Amygdala (tissue), 56 donors: ENCODE measurements around the gene LDLR.
"Not testable (repeated sequence)": the region's sequence is repeated elsewhere in the genome, so short reads cannot be mapped to it uniquely, and the experiment has no call there.

Source experiments
- DNase-seq, 56 donors: peaks; one replicate each; lab custom pipeline; 2025; lab: John Stamatoyannopoulos, UW

The LDLR gene

DNA sequence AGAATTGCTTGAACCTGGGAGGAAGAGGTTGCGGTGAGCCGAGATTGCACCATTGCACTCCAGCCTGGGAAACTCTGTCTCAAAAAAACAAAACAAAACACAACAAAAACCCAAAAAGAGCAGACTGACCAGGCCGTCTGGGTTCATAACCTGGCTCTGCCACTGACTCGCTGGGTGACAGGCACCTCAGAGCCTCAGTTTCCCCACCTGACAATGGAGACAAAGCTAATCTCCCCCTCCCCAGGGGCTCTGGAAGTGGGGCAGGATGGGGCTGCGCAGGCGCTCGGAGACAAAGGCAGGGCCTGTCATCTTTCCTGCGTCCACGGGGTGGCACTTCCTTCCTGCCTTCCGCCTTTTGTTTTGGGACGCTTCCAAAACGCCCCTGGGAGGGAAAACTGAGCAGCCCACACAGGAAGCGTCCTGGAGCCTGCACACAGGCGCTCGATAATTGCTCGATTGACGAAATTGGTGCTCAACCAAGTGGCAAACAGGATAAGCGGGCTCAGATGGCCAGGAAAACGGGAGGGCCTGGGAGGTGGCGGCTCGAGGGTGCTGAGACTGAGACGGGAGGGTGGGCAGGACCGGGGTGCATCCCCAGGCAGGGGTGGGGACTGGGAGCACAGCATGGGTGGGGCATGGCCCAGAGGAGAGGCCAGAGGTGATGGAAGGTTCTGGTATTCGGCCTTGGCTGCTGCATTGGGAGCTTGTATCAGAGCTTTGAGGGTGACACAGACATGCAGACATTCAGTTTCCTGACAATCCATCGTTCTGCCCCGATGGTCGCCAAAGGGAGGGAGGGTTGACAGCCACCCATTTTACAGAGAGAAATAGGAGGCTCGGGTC lies 48.5 kb downstream of the LDLR start:
- peak in 54 of 56 donors; percentile 11 to 93 (median 68) for DNase-seq

GRCh38 chr19:11138601-11139300 lies 49.5 kb downstream of the LDLR start:
- DNase-seq, result peak in 36 of 56 donors; percentile 1 to 67 (median 30)

GRCh38 chr19:11140023-11140538 lies 50.8 kb downstream of the LDLR start:
- DNase-seq, result not testable (repeated sequence)

DNA sequence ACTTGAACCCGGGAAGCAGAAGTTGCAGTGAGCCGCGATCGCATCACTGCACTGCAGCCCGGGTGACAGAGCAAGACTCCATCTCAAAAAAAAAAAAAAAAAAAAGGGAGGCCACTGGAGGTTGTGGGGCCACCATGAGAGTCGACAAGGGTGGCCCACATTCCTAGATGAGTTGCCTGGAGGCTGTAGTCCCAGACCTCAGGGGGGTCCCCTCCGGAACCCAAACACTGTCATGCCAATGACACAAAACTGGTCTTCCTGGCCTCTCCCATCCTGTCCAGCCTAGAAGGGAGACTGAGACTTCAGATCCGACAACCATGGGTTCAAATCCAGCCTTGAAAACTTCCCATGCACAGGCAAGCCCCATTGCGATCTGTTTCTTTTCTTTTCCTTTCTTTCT lies 51.6 kb downstream of the LDLR start:
- no peak for DNase-seq

GRCh38 chr19:11141937-11142527 lies 52.8 kb downstream of the LDLR start:
- DNase-seq, result no peak

- DNase-seq, result peak in 38 of 56 donors; percentile 1 to 77 (median 40)
Measured at GRCh38 chr19:11142528-11143171, 53.4 kb downstream of the LDLR start.

- DNase-seq, result no peak
Measured at GRCh38 chr19:11145536-11145924, 56.3 kb downstream of the LDLR start.

GRCh38 chr19:11148001-11148400 lies 58.7 kb downstream of the LDLR start:
- no peak for DNase-seq

- DNase-seq, result no peak
Measured at GRCh38 chr19:11151181-11151580, 61.9 kb downstream of the LDLR start.

DNA sequence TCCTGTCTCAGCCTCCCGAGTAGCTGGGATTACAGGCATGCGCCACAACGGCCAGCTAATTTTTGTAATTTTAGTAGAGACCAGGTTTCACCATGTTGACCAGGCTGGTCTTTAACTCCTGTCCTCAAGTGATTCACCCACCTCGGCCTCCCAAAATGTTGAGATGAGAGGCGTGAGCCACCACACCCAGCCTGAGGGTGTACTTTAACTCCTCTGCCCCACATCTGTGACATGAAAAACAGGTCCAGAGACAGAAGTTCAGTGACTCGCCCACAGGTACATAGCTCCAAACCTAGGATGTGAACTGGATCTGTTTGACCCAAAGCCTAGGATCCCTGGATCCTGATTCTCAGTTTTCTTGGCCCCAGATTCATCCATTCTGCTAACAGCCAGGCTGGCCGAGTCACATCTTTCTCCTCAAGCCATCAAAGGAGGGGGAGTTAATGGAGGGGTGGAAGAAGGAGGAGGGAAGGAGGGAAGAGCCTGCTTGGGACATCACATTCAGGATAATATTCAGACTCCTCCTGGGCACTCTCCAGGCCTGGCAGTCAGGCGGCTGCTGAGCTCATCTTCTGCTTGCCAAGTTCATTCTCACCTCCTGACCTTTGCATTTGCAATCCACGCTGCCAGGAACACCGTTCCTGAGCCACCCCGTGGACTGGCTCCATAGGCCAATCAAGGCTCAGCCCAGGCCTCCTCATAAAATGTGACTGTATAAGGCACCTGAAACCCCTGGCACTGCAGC lies 63.2 kb downstream of the LDLR start:
- DNase-seq, result peak in 12 of 56 donors; percentile 3 to 26 (median 16)

DNA sequence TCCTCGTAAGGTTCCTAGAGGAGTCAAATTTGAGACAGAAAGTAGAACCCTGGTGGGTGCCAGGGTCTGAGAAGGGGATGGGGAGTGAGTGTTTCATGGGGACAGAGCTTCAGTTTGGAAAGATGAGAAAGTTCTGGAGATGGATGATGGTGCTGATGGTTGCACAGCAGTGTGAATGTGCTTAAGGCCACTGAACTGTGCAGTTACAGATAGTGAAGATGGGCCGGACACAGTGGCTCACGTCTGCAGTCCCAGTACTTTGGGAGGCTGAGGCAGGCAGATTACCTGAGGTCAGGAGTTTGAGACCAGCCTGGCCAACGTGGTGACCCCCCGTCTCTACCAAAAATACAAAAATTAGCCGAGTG lies 65.4 kb downstream of the LDLR start:
- no peak for DNase-seq

DNA sequence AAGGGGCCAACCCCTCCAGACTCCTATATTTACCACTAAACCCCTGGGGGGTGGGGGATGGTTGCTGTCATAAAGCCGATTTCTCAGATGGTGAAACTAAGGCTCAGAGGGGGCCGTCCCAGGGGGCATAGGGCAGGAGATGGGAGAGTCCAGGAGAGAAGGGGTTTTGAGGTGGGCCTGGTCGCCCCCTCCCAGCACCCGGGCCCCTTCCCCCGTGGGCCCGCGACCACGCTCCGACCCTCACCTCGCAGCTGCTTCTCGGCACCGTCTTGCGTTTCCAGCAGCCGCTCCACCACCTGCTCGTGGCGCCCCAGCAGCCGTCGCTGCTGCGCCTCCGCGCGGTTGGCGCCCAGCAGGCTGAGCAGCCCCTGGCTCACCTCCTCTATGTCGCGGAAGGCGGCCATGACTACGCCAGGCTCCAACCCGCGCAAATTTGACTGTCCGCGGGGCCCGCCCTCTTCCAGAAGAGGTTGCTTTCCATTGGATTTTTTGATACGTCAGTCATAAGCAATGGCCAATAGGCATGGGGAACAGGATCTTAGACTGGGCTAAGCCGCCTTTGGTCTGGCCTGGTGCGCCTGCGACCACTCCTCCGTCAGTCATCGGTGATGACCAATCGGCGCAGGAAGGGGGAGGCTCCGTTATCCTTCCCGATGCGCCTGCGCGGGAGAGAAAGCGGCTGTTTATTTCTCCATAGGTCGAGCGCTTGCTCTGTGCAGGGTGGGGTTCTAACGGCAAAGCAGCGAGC lies 66.3 kb downstream of the LDLR start, which contains the start of gene SPC24:
Gene SPC24 (minus strand): TSS at position 410 of the 748 bp plus-strand sequence. CDS start 6 bp downstream, at position 404.
- DNase-seq, result peak; percentile 45 to 99 (median 95)

DNA sequence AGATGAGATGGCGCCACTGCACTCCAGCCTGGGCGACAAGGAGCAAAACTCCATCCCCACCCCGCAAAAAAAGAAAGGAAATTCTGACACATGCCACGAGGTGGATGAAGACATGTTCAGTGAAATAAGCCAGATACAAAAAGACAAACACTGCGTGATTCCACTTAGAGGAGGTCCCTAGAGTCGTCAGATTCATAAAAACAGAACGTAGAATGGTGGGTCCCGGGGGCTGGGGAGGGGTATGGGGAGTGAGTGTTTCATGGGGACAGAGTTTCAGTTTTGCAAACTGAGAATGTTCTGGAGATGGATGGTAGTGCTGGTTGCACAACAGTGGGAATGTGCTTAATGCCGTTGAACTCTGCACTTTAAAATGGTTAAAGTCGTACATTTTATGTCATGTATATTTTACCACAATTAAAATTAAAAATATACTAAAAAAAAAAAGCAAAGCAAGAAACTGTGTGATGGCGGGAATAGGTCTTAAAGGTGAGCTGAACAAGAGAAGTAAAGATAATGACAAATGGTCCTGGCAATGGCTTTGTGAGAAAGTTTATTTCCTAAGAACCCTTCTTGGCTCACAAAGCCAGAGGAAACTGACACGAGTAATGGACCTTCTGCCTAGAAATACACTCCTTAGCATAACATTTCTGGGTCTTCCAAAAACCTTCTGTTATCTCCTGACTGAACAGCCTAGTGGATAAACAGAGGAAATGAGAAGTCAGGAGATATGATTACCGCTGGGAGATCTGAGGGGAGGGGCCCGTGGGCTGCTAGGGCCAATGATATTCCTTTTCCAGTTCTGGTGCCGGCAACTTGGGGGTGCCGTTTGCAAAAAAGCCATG lies 70.6 kb downstream of the LDLR start:
- no peak for DNase-seq

DNA sequence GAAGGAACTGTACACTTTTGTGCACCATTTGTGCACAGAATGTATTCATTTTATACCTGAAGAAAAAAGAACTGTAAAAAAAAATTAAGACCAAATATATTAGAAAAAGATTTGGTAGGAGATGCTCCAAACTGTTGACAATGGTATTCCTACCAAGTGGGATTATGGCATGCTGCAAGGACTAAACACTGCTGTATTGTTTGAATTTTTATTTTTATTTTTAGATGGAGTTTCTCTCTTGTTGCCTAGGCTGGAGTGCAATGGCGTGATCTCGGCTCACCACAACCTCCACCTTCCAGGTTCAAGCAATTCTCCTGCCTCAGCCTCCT lies 71.1 kb downstream of the LDLR start:
- DNase-seq, result not testable (repeated sequence)

DNA sequence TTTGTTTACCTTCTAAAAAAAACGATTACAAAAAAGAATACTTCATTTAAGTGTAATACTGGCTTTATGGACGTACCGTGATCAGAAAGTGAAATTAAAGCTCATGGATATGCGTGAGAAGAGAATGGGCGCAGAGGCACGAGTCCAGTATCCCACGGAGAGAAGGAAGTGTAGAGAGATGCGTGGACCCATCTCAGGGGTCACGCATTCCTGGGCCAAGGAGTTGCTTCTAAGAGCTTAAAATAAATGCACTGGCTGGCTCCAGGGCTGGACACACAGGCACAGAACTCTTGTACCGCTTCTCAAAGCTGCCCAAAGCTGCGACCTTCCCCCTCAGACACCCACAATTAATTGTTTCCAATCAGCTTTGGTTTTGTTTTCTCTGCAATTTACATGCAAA lies 75.0 kb downstream of the LDLR start:
- DNase-seq, result peak in 4 of 56 donors; percentile 2 to 8 (median 4)

DNA sequence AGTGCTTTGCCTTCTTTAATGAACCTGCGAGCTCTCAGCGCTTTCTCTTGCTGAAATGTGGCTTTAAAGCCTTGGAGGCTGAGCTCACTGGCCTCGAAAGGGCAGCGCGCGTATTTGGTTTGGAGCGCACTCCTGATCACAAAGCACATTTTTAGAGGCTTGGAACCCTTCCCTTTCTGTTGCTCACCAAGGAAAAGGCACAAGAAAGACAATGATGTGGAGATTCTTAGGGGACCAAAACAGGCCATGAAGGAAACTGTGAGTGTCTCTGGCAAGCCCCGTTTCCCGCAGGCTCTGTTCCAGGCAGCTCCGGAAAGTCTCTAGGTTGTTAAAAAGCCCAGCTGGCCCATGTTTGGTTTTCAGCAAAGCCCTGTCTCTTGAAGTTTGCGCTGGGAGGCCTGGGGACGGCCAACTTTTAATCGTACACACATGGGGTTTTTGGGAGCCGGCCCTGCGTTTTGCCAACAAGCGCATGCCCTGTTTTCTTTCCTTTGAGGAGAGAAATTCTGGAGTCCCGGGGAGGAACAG lies 75.7 kb downstream of the LDLR start:
- peak in 49 of 56 donors; percentile 4 to 81 (median 44) for DNase-seq

DNA sequence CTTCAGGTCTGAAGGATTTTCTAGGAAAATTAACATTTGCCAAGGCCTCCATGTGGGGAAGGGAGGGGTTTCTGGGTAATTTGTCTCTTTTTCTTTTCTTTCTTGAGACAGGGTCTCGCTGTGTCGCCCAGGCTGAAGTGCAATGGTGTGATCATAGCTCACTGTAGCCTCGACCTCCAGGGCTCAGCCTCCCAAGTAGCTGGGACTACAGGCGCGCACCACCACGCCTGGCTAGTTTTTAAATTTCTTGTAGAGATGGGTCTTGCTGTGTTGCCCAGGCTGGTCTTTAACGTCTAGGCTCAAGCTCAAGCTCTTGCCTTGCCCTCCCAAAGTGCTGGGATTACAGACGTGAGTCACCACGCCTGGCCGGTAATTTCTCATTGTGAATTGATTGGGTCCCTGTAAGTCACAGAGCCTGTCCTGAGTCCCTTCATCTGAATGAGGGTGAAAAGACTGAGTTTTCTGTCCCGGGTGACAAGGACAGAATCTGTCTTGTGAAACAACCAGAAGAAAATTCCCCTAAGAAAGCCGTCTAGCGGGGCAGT lies 76.3 kb downstream of the LDLR start:
- no peak for DNase-seq
